OCI-LY1 (cell line): ENCODE measurements around the gene NUP188.

Experiments used
- EZH2 ChIP-seq: fragments of 200-600 bp; sonication (generic), shearing (Covaris generic); IDR thresholded peaks from 2 replicates; pipeline ENCODE4 v1.8.0; 2017; ENCODE audit warnings: borderline replicate concordance, mixed run types, mild to moderate bottlenecking, antibody characterized with exemption, low read length, moderate library complexity, mixed read lengths
- TF ChIP-seq, protein P1 (sequence below): fragments of 200-600 bp; sonication (generic), shearing (Covaris generic); IDR thresholded peaks from 2 replicates; pipeline ENCODE4 v1.5.1; 2017; ENCODE audit warnings: mild to moderate bottlenecking, antibody characterized with exemption, low read length, moderate library complexity, mixed read lengths

DNA sequence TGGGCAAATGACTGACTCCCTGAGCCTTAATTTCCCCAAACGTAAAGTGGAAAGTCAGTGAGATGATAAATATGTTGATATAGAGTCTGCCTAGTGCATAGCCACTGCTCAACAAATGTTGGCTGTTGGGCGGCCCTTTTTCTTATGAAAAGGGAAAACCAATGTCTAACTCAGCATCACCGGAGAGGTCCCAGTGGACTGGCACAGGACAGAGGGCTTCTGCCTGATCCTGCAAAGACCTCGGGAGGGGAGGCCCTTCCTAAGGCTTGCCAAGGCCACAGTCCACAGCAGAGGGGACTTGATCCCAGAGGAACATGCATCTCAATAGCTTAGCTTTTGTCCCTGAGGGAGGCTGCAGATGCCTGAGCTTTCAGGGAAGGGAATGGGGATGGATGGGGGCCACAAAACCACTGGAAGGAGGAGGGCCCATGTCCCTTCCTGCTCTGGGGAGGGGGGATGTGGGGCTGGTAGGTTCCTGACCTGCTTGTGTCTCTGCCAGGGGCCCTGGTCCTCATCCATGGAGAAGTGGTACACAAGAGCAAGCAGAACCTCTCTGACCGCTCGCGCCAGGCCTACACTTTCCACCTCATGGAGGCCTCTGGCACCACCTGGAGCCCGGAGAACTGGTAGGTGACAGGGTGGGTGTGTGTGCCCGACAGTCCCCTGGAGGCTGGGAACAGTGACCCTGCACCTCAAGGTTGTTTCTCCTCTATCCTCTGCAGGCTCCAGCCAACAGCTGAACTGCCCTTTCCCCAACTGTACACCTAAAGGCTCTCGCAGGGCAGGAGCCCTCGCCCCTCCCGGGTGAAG, 6.3 kb upstream of the NUP188 start:
- TF ChIP-seq, protein P1, sequence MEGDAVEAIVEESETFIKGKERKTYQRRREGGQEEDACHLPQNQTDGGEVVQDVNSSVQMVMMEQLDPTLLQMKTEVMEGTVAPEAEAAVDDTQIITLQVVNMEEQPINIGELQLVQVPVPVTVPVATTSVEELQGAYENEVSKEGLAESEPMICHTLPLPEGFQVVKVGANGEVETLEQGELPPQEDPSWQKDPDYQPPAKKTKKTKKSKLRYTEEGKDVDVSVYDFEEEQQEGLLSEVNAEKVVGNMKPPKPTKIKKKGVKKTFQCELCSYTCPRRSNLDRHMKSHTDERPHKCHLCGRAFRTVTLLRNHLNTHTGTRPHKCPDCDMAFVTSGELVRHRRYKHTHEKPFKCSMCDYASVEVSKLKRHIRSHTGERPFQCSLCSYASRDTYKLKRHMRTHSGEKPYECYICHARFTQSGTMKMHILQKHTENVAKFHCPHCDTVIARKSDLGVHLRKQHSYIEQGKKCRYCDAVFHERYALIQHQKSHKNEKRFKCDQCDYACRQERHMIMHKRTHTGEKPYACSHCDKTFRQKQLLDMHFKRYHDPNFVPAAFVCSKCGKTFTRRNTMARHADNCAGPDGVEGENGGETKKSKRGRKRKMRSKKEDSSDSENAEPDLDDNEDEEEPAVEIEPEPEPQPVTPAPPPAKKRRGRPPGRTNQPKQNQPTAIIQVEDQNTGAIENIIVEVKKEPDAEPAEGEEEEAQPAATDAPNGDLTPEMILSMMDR = no peak
- TF ChIP-seq EZH2 = no peak
